DMS114 treated with DMSO at 0.1 percent for 48 hours (cell line): ENCODE data around the gene SETD3.

Source experiments
- DNase-seq: peaks from one replicate; lab custom pipeline; 2025; ENCODE audit not compliant: unreplicated experiment; lab: John Stamatoyannopoulos, UW

Gene SETD3

DNA sequence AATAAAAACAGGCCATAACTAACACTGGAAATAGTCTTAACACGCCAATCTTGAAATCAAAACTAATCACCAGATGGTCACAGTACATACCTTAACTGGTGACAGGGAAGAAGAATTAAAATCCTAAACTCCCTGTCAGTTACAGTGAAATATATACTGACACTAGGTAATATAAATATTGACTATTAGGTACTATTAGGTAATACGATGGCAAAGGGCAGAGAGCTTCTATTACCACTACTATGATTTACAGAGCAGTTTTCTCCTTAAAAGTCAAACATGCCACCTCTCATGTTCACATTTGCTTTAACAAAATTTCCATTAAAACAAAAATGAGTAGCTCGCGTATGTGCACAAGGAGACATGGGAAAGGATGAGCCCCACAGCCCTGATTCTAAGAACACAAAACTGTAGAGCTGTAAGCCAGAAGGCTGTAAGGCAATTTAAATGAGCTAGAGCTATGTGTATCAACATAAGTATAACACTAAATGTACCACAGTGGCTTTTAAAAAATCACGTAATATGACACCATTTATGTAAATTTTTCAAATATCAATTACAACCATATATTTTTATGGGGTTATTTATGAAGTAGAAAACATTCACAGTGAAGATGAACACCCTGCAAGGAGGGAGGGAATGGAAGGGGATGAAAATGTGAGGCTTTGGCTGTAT is 19.1 kb downstream of the SETD3 start:
- no peak for DNase-seq

DNA sequence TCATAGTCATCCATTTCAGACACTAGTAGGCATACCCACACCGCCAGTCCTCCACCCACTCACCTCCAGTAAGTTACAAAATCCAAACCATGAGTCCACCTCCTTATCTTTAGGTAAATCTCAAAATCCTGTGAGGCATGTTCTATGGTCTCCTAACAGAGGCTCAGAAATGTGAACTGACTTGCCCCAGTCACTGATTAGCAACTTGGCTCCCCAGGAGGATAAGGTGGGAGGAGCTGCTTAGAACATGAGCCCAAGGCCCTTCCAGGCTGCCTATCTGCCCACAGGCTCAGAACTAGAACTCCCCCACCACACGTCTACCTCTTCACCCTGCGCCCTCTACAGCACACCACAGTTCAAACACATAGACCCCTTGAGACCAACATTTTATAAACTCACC is 19.9 kb downstream of the SETD3 start:
- DNase-seq = no peak

DNA sequence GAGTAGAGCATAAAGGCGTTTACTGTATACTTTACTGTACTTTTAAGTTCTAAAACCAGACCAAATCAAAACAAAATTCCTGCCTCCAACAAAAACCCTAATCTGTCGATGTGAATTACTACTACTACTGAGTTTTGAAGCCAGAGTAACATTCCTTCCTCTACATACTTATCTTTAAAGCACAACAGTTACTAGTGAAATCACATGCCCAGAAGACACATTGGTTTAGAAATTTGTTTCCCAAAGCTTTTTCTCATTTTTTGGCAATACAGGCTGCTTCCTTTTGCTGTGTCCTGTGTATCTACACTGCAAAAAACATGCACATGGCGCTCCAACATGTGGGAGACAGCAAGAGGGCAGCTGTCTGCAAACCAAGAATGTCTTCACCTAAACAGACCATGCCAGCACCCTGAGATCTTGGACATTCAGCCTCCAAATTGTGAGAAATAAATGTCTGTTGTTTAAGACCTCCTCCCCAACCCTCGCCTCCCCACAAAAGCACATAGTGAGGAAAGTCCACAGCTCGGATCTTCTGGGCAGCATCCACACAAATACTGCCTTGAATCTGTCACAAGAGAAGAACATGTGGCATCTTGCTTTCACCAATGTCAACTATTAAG is 21.1 kb downstream of the SETD3 start:
- no peak for DNase-seq

GRCh38 chr14:99454246-99454645 is 26.4 kb downstream of the SETD3 start:
- DNase-seq = no peak

GRCh38 chr14:99452968-99453367 is 27.7 kb downstream of the SETD3 start:
- DNase-seq = no peak

DNA sequence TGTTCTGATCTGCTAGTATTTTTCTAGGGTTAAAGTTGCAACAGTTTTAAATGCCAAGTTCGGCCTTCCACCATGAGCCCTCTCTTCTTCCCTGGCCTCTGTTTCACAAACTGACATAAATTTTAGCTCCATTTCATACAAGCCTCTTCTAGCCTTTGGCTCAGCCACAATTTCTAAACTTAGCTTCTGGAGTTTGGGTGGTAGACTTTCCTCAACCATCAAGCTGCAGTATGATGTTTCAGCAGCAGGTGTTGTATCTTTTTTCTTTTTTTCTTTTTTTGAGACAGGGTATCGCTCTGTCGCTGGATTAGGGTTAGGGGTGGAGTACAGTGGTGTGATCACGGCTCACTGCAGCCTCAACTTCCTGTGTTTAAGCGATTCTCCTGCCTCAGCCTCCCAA is 29.4 kb downstream of the SETD3 start:
- no peak for DNase-seq

DNA sequence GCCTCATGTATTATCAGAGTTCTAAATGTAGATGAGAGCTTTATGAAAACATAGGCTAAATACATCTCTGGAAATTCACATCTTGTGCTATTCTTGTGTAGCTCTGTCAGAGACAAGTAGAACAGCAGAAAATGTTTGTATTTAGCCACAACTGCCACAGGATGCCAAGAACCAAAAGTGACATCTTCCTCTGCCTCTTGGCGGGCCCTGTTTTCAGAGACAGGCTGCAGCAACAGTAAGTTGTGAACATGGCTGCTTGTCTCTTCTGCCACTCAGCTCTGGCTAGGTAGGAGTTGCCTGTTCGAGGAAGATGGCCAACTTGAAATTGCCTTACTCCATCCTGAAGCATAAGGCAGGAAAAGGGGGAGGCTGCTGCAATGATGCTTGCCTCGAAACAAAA is 30.4 kb downstream of the SETD3 start:
- DNase-seq = no peak

GRCh38 chr14:99447739-99448138 is 32.9 kb downstream of the SETD3 start:
- no peak for DNase-seq

- no peak for DNase-seq
Measured at GRCh38 chr14:99445931-99446330, 34.7 kb downstream of the SETD3 start.

GRCh38 chr14:99441918-99442317 is 38.7 kb downstream of the SETD3 start:
- DNase-seq = no peak

GRCh38 chr14:99441157-99441870 is 39.3 kb downstream of the SETD3 start:
- peak; percentile 6 for DNase-seq

DNA sequence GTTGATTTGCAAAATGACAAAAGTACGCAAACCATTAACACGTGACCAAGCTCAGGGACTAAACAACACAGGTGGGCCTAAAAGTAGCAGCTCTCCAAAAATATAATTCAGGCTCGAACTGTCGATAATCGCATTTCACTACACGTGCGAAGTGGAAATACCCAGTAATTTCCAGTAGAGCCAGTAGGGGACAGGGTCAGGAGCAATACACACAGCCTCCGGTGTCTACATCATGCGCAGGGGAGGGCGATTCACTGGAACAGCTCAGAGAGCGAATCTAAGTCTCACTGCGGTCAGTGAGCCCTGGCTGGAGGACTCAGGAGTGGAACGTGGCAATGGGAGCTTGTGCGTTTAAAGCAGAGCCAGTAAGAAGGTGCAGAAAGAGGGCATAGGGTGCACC is 40.4 kb downstream of the SETD3 start:
- DNase-seq = no peak

DNA sequence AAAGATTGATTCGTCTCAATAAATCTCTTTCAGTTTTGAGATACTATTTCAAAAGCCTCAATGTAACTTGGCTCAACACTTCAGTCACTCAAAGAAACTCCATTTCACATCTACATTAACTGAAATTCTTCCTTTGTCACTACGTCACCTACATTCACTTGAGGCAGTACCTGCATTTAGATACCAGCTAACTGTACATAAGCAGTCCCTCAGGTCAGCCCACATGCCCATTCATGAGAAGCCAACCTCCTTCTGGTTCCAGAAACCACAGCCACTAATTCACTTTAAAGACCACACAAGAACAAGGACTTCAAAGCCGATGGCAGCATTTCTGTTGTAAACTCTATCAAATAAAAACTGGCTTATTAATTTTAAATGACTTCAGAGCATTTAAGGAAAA is 43.0 kb downstream of the SETD3 start:
- no peak for DNase-seq

GRCh38 chr14:99436247-99437180 is 44.1 kb downstream of the SETD3 start:
- no peak for DNase-seq

DNA sequence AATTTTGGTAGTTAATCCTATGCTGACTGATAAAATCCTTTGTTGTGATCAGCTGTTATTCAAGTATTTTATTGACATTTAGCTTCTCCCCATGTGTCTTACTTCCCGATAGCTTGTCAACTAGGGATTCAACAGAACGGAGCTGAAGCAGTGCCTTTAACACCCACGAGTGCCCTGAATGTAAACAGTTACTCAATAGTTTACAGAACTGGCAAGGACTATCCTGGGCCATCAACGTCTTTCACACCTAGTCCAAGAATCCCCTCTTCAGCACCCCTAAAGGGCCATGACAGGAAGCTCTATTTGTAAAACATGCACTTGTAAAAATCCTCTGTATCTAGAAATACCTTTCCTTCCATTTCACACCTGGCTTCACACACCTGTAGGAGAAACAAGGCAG is 45.3 kb downstream of the SETD3 start:
- DNase-seq = no peak

DNA sequence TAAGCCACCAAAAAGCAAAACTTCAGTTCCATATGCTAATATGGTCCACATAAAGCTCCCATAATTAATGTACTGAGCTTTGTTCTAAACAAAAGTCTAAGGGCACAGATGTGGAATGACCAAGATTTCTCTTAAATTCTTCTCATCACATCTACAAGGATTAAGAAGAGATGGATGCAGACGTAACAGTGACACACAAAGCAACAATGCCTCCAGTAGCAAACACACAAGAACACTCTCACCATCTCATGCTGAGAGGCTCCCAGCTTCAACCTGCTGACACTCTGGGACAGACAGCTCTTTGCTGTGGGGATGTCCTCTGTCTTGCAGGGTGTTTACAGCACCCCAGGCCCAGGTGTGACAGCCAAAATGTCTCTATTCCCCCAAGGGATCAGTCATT is 48.2 kb downstream of the SETD3 start:
- DNase-seq = no peak

DNA sequence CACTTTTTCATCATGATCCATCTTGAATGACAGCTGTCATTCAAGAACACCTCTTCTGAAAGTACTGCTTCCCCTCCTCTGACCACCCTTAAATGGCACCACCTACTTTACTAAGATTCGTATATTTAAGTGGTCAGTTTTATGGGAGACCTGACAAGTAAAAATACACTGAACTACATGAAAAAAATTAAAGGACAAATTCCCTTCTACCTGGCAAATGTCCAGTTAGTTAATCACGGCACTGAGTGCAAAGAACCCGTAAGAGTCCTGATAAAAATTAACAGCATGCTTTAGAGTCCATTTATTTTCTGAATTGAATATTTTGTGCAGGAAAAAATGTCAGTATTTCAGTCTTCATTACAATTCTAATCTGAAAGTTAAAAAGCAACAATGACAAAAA is 48.7 kb downstream of the SETD3 start:
- DNase-seq = no peak

DNA sequence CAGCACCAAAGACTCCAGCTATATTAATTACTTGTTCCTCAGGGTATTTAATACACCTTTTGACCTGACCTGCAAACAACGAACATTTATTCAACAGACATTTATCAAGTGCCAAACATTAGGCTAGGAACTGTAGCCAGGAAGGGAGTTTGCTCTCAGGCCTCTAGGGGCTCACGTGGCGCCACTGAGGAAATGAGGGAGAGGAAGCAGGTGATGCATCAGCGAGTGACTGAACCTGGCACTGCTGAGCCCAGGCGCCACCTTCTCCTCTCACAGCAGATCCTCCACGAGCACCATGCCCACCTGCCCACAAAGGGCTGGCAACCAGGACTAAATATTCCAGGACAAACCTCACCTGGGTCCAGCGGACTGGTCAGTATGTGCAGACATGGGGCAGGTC is 50.2 kb downstream of the SETD3 start:
- no peak for DNase-seq

- no peak for DNase-seq
Measured at GRCh38 chr14:99427632-99428300, 52.9 kb downstream of the SETD3 start.

DNA sequence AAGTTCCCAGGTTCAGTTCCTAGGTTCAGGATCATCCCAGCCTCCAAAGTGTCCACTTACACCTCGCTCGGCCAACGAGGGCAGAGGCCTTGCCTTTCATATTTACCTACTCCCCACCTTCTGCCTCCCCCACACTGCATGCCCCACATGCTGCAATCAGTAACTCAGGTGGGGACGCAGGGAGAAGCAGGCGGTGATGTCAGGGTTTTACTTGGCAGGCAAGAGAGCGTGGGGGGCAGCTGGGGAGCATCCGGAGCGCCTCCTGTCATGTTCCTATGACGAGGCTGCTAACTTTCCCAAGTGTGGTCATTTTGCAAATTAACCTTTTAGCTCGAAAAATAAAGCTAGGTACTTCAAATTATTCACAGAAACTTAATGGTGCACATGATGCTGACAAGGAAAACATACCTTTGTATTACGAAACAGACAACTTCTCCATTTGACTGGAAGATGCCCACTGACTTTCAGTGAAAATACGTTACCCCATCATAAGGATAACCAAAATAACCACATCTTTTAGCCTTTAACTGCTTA is 53.8 kb downstream of the SETD3 start:
- DNase-seq = no peak

DNA sequence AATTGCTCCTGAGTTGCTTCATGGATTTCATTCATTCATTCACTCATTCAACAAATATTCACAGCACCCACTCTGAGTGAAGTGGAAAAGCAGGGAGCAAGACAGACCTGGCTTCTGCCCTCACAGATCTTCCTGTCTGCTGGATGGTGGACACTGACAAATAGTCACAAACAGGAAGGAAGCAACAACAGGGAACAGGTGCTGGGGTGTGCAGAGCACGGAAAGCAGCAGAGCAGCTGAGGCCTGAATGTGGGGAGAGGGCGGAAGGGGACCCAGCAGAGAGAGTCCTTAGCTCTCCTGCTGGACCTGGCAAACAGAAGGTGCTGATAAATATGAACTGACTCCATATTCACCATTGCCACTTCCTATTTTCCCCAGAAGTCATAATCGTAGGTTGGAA is 54.4 kb downstream of the SETD3 start:
- no peak for DNase-seq
